Measurements from ENCODE around the gene ATMIN. TPM values are rescaled to one million over a fixed set of nuclear protein-coding genes. Genes with fewer than 3 reads are reported as not detected.

Gene ATMIN
- total RNA-seq, 1 experiment from 2014 or later = 31.2 TPM

GRCh38 chr16:81029930-81030604 is 5.6 kb upstream of the ATMIN start:
- Histone ChIP-seq H3K9me3 (ENCODE audit: insufficient read depth, low read depth) (no peaks in the 10 kb centered on the region), H3K4me2 (no peak overlapping the region), H3F3A (ENCODE audit: insufficient read depth, low read depth) (no peaks in the 10 kb centered on the region), H3K36me3 (ENCODE audit: low read depth) (peaks cover 4% of the 10 kb centered on the region; the same call in 1 of the 2 replicates), H3K9me2 (ENCODE audit: insufficient read depth) (no peaks in the 10 kb centered on the region), H3K27ac (no peak overlapping the region), H3K4me1 (replicated peaks; ENCODE audit: insufficient read depth) (peaks cover 2% of the 10 kb centered on the region), H3K27me3 (ENCODE audit: insufficient read depth, low read depth) (no peaks in the 10 kb centered on the region), H4K20me1 (ENCODE audit: insufficient read depth) (no peaks in the 10 kb centered on the region), H3K79me2 (ENCODE audit: low read depth) (no peaks in the 10 kb centered on the region), H2AFZ (no peak overlapping the region), H3K4me3 (no peak overlapping the region)
- TF ChIP-seq EZH2 (IDR thresholded peaks at IDR 0.05; ENCODE audit: low read depth) (no peak), CTCF (conservative IDR thresholded peaks at IDR 0.05) (no peak)
- intact Hi-C loops (cut with micrococcal nuclease; ENCODE audit: unreplicated experiment) = loop anchor here (10.0 kb wide), 1 partner anchor 335 kb away; no protein-coding TSS in a partner anchor
- CTCF ChIA-PET = interaction anchor here (0.6 kb wide), 1 partner anchor 274 kb away, joined by 3 read pairs; no protein-coding TSS in a partner anchor
- no peak for DNase-seq
- no TSS peak for BruUV-seq (replicated peaks)
- POLR2A ChIA-PET (ENCODE audit: unreplicated experiment) = interaction anchor here (0.6 kb wide), 1 partner anchor 20 kb away, joined by 3 read pairs; no protein-coding TSS in a partner anchor

GRCh38 chr16:81035975-81036750 is 521 bp downstream of the ATMIN start:
- Histone ChIP-seq H3K9me2 (ENCODE audit: insufficient read depth) (no peaks in the 10 kb centered on the region), H3K4me2 (peak overlapping the region; percentile 97), H3K79me2 (ENCODE audit: low read depth) (peaks cover 45% of the 10 kb centered on the region), H2AFZ (peak overlapping the region; percentile 87), H3F3A (ENCODE audit: insufficient read depth, low read depth) (no peaks in the 10 kb centered on the region), H4K20me1 (ENCODE audit: insufficient read depth) (peaks cover 6% of the 10 kb centered on the region; the same call in 1 of the 2 replicates), H3K27me3 (ENCODE audit: insufficient read depth, low read depth) (no peaks in the 10 kb centered on the region), H3K4me3 (peak overlapping the region; percentile 91), H3K9me3 (ENCODE audit: insufficient read depth, low read depth) (no peaks in the 10 kb centered on the region), H3K4me1 (replicated peaks; ENCODE audit: insufficient read depth) (peaks cover 16% of the 10 kb centered on the region), H3K36me3 (ENCODE audit: low read depth) (peaks cover 12% of the 10 kb centered on the region), H3K27ac (peak overlapping the region; percentile 24; the same call in 1 of the 2 replicates)
- intact Hi-C loops (cut with micrococcal nuclease; ENCODE audit: unreplicated experiment) = loop anchor here (1.0 to 10.0 kb wide), 6 partner anchors 40 to 701 kb away; partner anchors contain the start of gene GAN
- BruUV-seq (replicated peaks) = no TSS peak
- ChIA-PET POLR2A (ENCODE audit: unreplicated experiment) (interaction anchor here (0.6 kb wide), 4 partner anchors 57 to 251 kb away, joined by 3 to 21 read pairs (median 4); partner anchors contain the start of gene BCO1), CTCF (interaction anchor here (0.6 to 1.0 kb wide), 7 partner anchors 10 to 1171 kb away, joined by 3 to 6 read pairs (median 4); no protein-coding TSS in a partner anchor)
- peak in 1 of 2 experiments; percentile 18 for DNase-seq
- TF ChIP-seq EZH2 (IDR thresholded peaks at IDR 0.05; ENCODE audit: low read depth) (no peak), CTCF (conservative IDR thresholded peaks at IDR 0.05) (0 out of 2 replicates have a peak, but pooled peaks have one; percentile 13)

DNA sequence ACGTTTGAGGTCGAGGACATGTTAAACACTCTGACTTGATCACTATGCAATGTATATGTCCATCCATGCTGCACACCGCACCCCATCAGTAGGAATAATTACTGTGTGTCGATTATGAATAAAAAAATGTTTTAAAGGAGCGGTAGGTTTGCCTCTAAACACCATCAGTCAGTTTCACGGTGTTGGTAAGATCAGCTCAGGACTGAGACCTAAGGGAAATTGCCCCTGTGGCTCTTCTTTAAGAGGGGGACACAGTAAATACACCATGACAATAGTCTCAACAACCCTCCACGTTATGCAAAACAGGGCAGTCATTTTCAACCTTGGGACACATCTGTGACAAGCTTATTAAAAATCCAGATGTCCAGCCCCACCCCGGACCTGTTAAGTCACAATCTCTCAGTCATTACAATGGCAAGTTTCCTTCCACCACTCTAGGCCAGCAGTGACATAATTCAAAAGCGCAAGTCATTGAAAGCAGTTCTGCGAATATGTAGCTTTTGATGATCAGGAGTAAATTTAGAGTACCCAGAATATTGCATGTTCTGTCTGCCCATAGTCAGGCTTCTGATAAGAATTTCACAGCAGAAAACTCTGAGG is 1.2 kb downstream of the ATMIN start:
- POLR2A ChIA-PET (ENCODE audit: unreplicated experiment) = interaction anchor here (0.5 to 0.6 kb wide), 4 partner anchors 58 to 204 kb away, joined by 3 to 4 read pairs (median 4); no protein-coding TSS in a partner anchor

More for the DNA sequence above, 1.2 kb downstream of the ATMIN start:
- peaks cover 16% of the 10 kb centered on the region for H3K4me1 ChIP-seq (replicated peaks; ENCODE audit: insufficient read depth)
- H3K27me3 ChIP-seq (ENCODE audit: insufficient read depth, low read depth) = no peaks in the 10 kb centered on the region
- DNase-seq = peak in 1 of 2 experiments; percentile 3
- no peaks in the 10 kb centered on the region for H3K9me3 ChIP-seq (ENCODE audit: insufficient read depth, low read depth)
- H2AFZ ChIP-seq = peak overlapping the region; percentile 87
- no peaks in the 10 kb centered on the region for H3F3A ChIP-seq (ENCODE audit: insufficient read depth, low read depth)
- H4K20me1 ChIP-seq (ENCODE audit: insufficient read depth) = peaks cover 6% of the 10 kb centered on the region; the same call in 1 of the 2 replicates
- intact Hi-C loops (cut with micrococcal nuclease; ENCODE audit: unreplicated experiment) = loop anchor here (5.0 to 10.0 kb wide), 4 partner anchors 105 to 700 kb away; no protein-coding TSS in a partner anchor
- peak overlapping the region; percentile 91 for H3K4me3 ChIP-seq
- peaks cover 45% of the 10 kb centered on the region for H3K79me2 ChIP-seq (ENCODE audit: low read depth)
- no peaks in the 10 kb centered on the region for H3K9me2 ChIP-seq (ENCODE audit: insufficient read depth)
- CTCF ChIA-PET = interaction anchor here (0.5 to 0.7 kb wide), 3 partner anchors 36 to 737 kb away, joined by 3 to 9 read pairs (median 4); no protein-coding TSS in a partner anchor
- peak overlapping the region; percentile 97 for H3K4me2 ChIP-seq
- H3K36me3 ChIP-seq (ENCODE audit: low read depth) = peaks cover 18% of the 10 kb centered on the region
- TF ChIP-seq CTCF (conservative IDR thresholded peaks at IDR 0.05) (no peak), EZH2 (IDR thresholded peaks at IDR 0.05; ENCODE audit: low read depth) (no peak)
- peak overlapping the region; percentile 24; the same call in 1 of the 2 replicates for H3K27ac ChIP-seq
- TSS peak; percentile 29 for BruUV-seq (replicated peaks)
